Motor neuron (in vitro differentiated cells): ENCODE measurements around the gene TNIK. TPM values are rescaled to one million over a fixed set of nuclear protein-coding genes. Genes with fewer than 3 reads are reported as not detected.

Source experiments
- ATAC-seq, 8 experiments: fragments of 200-7000 bp; cut with Tn5 transposase; replicated peaks in 6 of 8; 2 replicates each; pipeline ENCODE4 v1.8.0; 2021; ENCODE audit warnings: mild to moderate bottlenecking in 8 of 8, moderate library complexity in 8 of 8
- H3K27ac ChIP-seq, 2 donors: fragments of 250-450 bp; sonication (Bioruptor Pico); 2 replicates each; pipeline ENCODE4 v1.9.0; 2021; ENCODE audit warnings: antibody characterized with exemption in 2 of 2, mild to moderate bottlenecking in 2 of 2, moderate library complexity in 1 of 2
- H3K4me1 ChIP-seq, 2 donors: fragments of 250-450 bp; sonication (Bioruptor Pico); replicated peaks in 1 of 2; 2 replicates each; pipeline ENCODE4 v1.6.1; 2021; ENCODE audit warnings: antibody characterized with exemption in 2 of 2, mild to moderate bottlenecking in 2 of 2, moderate library complexity in 1 of 2
- H3K4me3 ChIP-seq, 5 donors: fragments of 250-450 bp; sonication (Bioruptor Pico); 2 replicates each; pipeline ENCODE4 v1.9.0; 2021; ENCODE audit warnings: antibody characterized with exemption in 5 of 5, mild to moderate bottlenecking in 5 of 5, moderate library complexity in 4 of 5
- WGBS, 10 experiments: fragments of 450-650 bp; shearing (Covaris generic); methylation state at CpG; one replicate each; pipeline ENCODE4 v1.0.0; 2022; 5-methylcytosine and 5-hydroxymethylcytosine counted together
- in situ Hi-C, 9 experiments: fragments of 400-800 bp; cut with MboI; loops; one replicate each; pipeline ENCODE4 v1.15.0; 2021; ENCODE audit warnings: low sequenced_read_pairs in 9 of 9, low pct_unique_long_range_greater_than_20kb in 2 of 9; ENCODE audit not compliant: unreplicated experiment in 9 of 9
- total RNA-seq, 8 experiments: library from RNA; unstranded; fragments of 300-600 nt; gene quantifications; 2 replicates each; pipeline versions ENCODE4 v1.2.3 to v1.2.4, GENCODE V29; 2022

Gene TNIK
- total RNA-seq, 8 experiments from 2014 or later: 0.87 to 76.5 (median 23.3) TPM

DNA sequence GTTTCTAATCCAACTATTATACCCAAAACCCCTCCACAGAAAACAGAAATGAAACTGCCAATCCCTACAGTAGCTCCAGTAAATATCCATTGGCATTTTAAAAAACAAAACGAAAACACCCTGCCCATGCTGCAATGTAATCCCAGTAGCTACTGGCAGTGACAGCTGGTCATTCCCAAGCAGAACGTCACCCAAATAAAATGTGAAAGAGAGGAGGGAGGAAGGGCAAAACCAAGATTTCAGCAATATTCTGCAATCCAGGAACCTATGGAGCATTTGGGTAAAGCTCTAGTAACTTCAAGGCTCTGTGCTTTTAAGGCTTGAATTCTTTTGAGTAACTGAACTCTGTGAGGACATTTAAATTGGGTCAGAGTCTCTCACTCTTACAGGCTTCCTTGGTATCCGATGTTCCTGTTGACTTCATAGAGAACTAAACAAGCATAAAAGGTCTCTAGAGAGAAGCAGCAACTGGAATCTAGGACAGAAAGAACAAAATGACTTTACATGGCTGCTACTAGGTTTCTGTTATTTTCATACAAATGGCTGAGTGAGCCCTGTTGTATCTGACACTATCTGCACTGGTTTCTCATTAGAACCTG is 136.2 kb downstream of the TNIK start:
- 0 to 100% (median 84%) methylated on average over 1 to 3 of the region's 3 CpGs; no CpG with 5 or more reads in 1 of the 10 experiments for WGBS, 10 experiments
- H3K4me3 ChIP-seq: no peak overlapping the region
- in situ Hi-C loops: no loop called here
- no peak overlapping the region for H3K27ac ChIP-seq
- H3K4me1 ChIP-seq: peaks cover 10 to 24% of the 10 kb centered on the region in 2 donors
- peak in 3 of 8 experiments; percentile 40 to 78 (median 77) for ATAC-seq

DNA sequence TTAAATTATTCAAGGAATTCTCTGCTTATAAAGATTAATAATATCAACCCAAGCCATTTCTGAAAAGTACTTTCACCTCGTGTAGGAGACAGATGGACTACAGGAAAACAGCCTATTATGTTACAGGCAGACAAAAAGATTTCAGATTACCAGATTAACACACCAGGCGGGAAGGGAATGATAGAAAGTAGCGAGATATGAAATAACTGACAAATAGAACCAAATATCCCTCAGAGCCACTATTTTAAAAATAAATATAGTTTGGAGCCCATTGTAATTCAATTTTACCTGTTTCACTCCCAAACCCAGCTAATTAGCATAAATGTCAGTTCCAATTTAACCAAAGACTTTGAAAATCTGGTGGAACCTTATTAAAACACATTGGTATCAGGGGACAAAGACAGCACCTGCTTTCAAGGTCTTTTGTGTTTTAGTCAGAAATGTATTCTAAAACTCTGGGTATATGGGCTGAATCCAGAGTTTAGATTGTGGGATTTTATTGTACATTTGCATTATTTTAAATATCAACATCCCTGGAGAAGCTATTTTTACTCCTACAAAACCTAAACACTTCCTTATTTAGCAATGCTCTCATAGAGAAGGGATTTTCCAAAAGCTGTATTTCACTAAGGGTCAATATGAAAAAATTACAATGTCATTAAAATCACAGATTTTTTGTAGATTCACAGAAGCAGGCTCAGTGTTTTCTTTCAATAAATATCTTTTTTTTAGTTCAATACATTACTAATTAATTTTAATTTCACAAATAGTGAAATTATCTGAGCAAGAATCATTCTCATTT is 138.4 kb downstream of the TNIK start:
- Histone ChIP-seq H3K4me3 (no peak overlapping the region), H3K4me1 (peaks cover 10 to 24% of the 10 kb centered on the region in 2 donors), H3K27ac (no peak overlapping the region)
- WGBS, 10 experiments: 32 to 100% (median 69%) methylated on average over 2 to 3 of the region's 3 CpGs; no CpG with 5 or more reads in 1 of the 10 experiments
- in situ Hi-C loops: no loop called here
- no peak for ATAC-seq

DNA sequence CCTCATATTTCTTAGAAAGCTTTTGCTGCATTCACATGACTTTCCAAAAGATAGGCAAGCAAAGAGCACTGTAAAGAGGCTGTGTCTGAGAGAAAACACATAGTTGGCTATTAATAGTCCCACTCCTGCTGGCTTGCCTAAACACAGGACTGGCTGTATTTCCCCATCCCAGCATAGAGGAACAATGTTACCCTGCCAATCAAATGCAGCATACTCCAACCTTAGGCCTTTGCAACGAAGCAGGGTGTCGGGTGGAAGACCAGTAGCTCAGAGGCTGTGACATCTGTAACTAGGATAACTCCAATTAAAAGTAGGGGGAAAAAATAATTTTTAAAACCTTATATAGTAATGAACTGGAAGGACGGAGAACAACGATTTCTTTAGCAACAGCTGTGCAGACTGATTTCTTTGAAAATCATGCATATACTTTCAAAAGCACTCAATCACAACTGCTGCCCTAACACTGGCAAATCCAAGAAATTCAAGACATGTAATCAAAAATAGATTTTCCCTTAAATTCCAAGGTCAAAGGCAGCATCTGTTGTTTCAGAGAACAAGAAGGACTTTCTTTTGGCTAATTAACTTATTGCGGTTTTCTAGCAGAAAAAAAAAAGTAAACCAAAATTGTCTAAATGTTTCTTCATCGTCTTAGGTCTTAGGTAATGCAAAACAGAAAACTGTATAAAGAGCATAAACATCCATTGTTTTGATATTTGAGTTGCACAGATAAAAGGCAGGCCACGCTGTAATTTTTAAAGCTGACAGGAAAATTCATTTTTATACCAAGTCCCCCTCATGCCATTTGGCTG is 139.3 kb downstream of the TNIK start:
- no peak overlapping the region for H3K27ac ChIP-seq
- WGBS, 10 experiments: 55 to 95% (median 73%) methylated on average over 3 to 7 of the region's 7 CpGs; no CpG with 5 or more reads in 1 of the 10 experiments
- ATAC-seq: peak in 5 of 8 experiments; percentile 16 to 73 (median 64)
- no peak overlapping the region for H3K4me3 ChIP-seq
- in situ Hi-C loops: no loop called here
- peaks cover 10 to 24% of the 10 kb centered on the region in 2 donors for H3K4me1 ChIP-seq

DNA sequence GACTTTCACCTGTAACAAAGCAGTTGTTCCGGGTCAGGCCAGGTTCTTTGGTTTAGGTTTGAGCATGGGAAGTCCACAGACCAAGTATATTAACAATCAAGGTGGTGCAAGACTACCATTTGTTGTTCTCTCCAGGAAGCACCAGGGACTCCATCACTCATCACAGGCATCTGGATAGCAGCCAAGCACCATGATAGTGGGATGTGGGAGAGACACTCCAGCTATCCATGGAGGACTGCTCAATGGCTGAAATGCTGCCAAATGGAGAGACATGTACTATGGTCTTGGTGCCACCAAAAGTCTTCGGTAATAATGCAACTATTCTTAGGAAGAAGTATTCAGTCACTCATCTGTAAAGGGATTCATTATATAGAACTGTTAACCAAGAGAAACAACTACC is 143.0 kb downstream of the TNIK start:
- Histone ChIP-seq H3K4me1 (peaks cover 17 to 25% of the 10 kb centered on the region in 2 donors), H3K27ac (no peak overlapping the region), H3K4me3 (no peak overlapping the region)
- ATAC-seq: peak in 1 of 8 experiments; percentile 42
- in situ Hi-C loops: no loop called here
- WGBS, 10 experiments: 73 to 93% (median 81%) methylated on average over 1 to 2 of the region's 2 CpGs; no CpG with 5 or more reads in 4 of the 10 experiments

DNA sequence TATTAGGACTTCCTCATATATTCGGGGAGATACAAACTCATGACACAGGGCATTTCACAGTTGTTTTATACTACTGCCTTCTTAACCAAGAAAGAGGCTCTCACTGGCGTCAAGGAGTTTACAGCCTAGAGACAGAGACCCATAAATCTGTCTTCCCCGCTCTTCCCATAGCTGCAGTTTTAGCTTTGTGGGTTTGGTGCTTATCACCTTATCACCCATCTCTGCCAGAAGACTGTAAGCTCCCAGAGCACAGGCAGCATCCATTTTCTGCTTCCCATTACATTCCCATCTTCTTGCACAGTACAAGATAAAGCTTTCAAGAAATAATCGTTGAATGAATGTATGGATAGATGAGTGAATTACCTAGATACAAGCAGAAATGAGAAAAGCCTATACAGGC is 144.3 kb downstream of the TNIK start:
- Histone ChIP-seq H3K27ac (no peak overlapping the region), H3K4me1 (peaks cover 11 to 15% of the 10 kb centered on the region in 2 donors), H3K4me3 (no peak overlapping the region)
- WGBS, 10 experiments: 63 to 100% (median 93%) methylated on average over 1 to 4 of the region's 4 CpGs; no CpG with 5 or more reads in 1 of the 10 experiments
- ATAC-seq: no peak
- in situ Hi-C loops: no loop called here

DNA sequence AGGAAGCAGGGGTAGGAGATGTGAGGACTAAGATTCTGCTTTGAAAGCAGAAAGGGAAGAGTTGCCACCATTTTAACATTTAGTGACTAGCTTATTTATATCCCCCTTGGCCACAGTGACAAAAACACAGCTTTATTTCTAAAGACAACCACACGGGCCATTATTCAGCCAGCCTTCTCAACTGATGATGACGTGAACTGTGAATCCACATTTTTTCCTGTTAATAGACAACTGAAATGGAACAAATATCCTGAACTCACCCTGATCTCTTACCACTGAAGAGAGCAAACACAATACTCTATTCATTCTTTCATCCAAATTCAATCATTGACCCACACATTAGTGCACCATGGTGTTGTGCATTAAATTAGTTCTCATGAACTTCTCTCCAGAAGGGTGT is 145.1 kb downstream of the TNIK start:
- Histone ChIP-seq H3K4me1 (peaks cover 6 to 8% of the 10 kb centered on the region in 2 donors), H3K27ac (no peak overlapping the region), H3K4me3 (no peak overlapping the region)
- in situ Hi-C loops: no loop called here
- 33 to 80% (median 70%) methylated on average over 1 to 2 of the region's 2 CpGs; no CpG with 5 or more reads in 4 of the 10 experiments for WGBS, 10 experiments
- peak in 1 of 8 experiments; percentile 19 for ATAC-seq

DNA sequence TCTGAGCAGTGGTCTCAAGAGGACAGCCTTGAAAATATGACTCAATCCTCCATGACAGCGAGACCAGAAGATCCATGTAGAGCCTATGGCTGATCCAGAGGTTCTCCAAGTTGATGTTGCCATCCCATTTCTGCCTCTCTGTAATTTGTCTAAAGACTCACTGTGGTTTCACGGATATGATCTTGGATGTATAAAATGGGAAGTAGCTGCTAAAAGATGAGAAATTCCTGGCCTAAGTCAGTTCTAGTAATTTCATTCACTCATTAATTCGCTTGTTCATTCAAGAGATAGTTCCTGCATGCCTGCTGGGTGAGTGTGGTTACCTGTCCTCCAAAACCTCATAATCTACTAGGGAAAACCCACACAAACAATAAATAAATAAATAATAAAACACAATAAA is 145.9 kb downstream of the TNIK start:
- Histone ChIP-seq H3K4me1 (peaks cover 3 to 6% of the 10 kb centered on the region in 2 donors), H3K27ac (no peak overlapping the region), H3K4me3 (no peak overlapping the region)
- WGBS, 10 experiments: 43 to 100% (median 88%) methylated on average over 1 to 3 of the region's 3 CpGs; no CpG with 5 or more reads in 1 of the 10 experiments
- in situ Hi-C loops: no loop called here
- ATAC-seq: no peak

DNA sequence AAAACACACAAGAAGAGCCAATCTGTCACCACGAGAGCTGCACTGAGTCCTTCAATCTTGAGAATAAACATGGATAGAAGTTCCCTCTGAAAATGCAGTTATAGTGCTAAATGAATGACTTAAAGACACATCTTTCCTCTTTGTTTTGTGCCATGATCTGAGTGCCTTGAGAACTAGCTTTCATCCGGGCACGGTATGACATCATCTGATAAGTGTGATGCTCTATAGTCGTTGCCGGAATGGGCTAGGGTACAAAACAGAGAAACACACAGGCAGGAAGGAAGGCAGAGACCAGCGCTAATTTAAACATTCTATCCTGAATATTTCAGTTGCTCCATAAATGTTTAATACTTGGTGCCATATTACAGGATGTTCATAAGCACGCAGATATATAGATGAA is 146.5 kb downstream of the TNIK start:
- Histone ChIP-seq H3K4me3 (no peak overlapping the region), H3K4me1 (peaks cover 2 to 6% of the 10 kb centered on the region in 2 donors), H3K27ac (no peak overlapping the region)
- ATAC-seq: no peak
- in situ Hi-C loops: no loop called here
- WGBS, 10 experiments: 71 to 100% (median 88%) methylated on average over 1 to 7 of the region's 7 CpGs

DNA sequence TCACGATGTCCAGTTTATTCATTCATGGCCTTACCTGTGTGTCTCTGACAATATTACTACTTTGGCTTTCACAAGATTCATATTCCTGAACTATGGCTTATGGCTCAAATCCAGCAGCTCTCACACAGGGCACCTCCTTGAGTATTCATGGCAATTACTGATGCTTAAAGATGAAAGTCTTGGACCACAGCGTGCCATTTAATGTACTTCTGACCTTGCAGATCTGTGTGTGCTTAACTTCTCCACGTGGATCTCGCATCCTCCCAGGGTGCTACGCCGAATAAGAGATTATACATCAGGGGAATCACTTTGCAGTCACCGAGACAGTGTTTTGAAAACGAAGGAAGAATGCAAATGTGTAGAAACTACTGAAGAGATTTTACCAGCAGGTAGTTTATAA is 147.5 kb downstream of the TNIK start:
- H3K4me1 ChIP-seq: peaks cover 2 to 6% of the 10 kb centered on the region in 2 donors
- in situ Hi-C loops: no loop called here
- no peak for ATAC-seq
- H3K4me3 ChIP-seq: no peak overlapping the region
- H3K27ac ChIP-seq: no peak overlapping the region
- WGBS, 10 experiments: 58 to 92% (median 86%) methylated on average over 2 to 8 of the region's 8 CpGs

DNA sequence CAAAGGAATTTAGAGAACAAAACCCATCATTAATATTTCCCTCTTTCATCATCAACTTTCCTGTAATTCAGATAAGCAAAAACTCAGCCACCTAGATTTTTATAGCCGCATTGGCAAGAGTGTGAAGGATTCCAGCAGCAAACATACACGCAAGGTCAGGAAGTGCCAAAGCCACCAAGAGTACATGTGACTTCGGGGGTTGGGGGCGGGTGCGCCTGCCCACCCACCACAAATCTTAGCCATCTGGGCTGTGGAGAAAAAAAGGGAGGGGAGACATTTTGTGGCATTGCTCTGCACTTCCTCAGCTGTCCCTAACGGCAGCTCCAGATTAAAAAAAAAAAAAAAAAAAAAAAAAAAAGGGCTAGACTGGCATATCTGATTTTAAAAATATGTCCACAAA is 148.4 kb downstream of the TNIK start:
- WGBS, 10 experiments: 5 to 100% (median 73%) methylated on average over 1 to 3 of the region's 6 CpGs
- Histone ChIP-seq H3K4me3 (no peak overlapping the region), H3K4me1 (peaks cover 2 to 6% of the 10 kb centered on the region in 2 donors), H3K27ac (no peak overlapping the region)
- in situ Hi-C loops: no loop called here
- ATAC-seq: no peak

DNA sequence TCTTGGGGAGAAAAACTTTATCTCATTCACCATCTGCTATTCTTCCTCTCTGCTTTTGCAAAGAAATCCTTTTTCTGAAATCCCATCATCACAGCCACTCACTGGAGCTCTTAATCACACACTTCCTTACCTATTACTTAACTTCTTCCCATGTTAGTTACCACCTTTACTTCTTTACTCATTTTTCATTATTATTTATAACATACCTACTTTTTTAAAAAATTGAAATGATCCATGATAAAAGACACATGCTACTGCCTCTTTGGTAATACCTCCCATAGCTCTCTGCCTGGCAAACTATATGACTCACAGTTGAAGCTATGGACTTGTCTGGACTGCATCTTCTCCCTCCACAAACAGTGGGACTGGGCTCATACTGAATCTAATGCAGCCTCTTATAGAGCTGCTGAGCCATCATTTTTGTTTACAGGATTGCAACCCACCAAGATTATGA is 150.3 kb downstream of the TNIK start:
- in situ Hi-C loops: no loop called here
- H3K4me3 ChIP-seq: no peak overlapping the region
- no peak overlapping the region for H3K27ac ChIP-seq
- peaks cover 5% of the 10 kb centered on the region in 2 donors for H3K4me1 ChIP-seq
- ATAC-seq: peak in 7 of 8 experiments; percentile 28 to 67 (median 62)

DNA sequence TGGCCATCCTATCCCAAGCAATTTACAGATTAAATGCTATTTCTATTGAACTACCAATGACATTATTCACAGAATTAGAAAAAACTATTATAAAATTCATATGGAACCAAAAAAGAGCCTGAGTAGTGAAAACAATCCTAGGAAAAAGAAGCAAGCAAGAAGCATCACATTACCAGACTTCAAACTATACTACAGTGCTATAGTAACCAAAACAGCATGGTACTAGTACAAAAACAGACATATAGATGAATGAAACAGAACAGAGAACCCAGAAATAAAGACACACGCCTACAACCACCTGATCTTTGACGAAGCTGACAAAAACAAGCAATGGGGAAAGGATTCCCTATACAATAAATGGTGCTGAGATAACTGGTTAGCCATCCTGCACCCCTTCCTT is 152.2 kb downstream of the TNIK start:
- in situ Hi-C loops: no loop called here
- no peak overlapping the region for H3K27ac ChIP-seq

More for the DNA sequence above, 152.2 kb downstream of the TNIK start:
- H3K4me3 ChIP-seq: no peak overlapping the region
- no peak for ATAC-seq
- 17 to 100% (median 90%) methylated on average over 2 of the region's 2 CpGs; no CpG with 5 or more reads in 3 of the 10 experiments for WGBS, 10 experiments
- H3K4me1 ChIP-seq: peaks cover 2 to 5% of the 10 kb centered on the region in 2 donors
